ENCODE results near the gene TSFM. TPM values are rescaled to one million over a fixed set of nuclear protein-coding genes. Genes with fewer than 3 reads are reported as not detected.

The TSFM gene
- total and polyA plus RNA-seq, 2 of the 13 experiments (the other 11 are each of a cell fraction or from before 2014, with no cell fraction given) = 29.8 to 68.3 TPM

GRCh38 chr12:57813971-57814772 is 31.6 kb downstream of the TSFM start (continued):
- TF ChIP-seq HNF1A (IDR thresholded peaks at IDR 0.05; ENCODE audit: low read depth) = no peak
- TF ChIP-seq HNF1A (CRISPR knock-in tag; IDR thresholded peaks at IDR 0.05; ENCODE audit: borderline replicate concordance) = no peak
- no peak for TF ChIP-seq AHR (CRISPR knock-in tag; IDR thresholded peaks at IDR 0.05)
- no peak for TF ChIP-seq FIP1L1 (IDR thresholded peaks at IDR 0.05; ENCODE audit: borderline replicate concordance, insufficient read depth, low read depth, low read length)
- TF ChIP-seq CAMTA2 (CRISPR knock-in tag; IDR thresholded peaks at IDR 0.05; ENCODE audit: borderline replicate concordance) = no peak
- TF ChIP-seq PHF20 (CRISPR knock-in tag; IDR thresholded peaks at IDR 0.05) = no peak
- TF ChIP-seq SRSF1 (optimal IDR thresholded peaks at IDR 0.05; ENCODE audit: low read depth, low read length) = no peak
- TF ChIP-seq ELF1 (CRISPR knock-in tag; IDR thresholded peaks at IDR 0.05) = no peak
- no peak for TF ChIP-seq ZNF20 (CRISPR knock-in tag; IDR thresholded peaks at IDR 0.05)
- no peak for TF ChIP-seq HDAC6 (IDR thresholded peaks at IDR 0.05; ENCODE audit: low read depth, low read length)
- no peak for TF ChIP-seq ZSCAN29 (CRISPR knock-in tag; conservative IDR thresholded peaks at IDR 0.05)
- TF ChIP-seq RXRA (CRISPR knock-in tag; IDR thresholded peaks at IDR 0.05) = peak; percentile 30; the same call in 1 of the 2 replicates
- no peak for TF ChIP-seq NR0B2 (CRISPR knock-in tag; IDR thresholded peaks at IDR 0.05)
- TF ChIP-seq MXI1 (IDR thresholded peaks at IDR 0.05; ENCODE audit: borderline replicate concordance, low read depth, low read length) = no peak
- TF ChIP-seq, protein P1, sequence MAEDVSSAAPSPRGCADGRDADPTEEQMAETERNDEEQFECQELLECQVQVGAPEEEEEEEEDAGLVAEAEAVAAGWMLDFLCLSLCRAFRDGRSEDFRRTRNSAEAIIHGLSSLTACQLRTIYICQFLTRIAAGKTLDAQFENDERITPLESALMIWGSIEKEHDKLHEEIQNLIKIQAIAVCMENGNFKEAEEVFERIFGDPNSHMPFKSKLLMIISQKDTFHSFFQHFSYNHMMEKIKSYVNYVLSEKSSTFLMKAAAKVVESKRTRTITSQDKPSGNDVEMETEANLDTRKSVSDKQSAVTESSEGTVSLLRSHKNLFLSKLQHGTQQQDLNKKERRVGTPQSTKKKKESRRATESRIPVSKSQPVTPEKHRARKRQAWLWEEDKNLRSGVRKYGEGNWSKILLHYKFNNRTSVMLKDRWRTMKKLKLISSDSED (CRISPR knock-in tag; IDR thresholded peaks at IDR 0.05) = no peak
- no peak for TF ChIP-seq NPAS2 (CRISPR knock-in tag; IDR thresholded peaks at IDR 0.05; ENCODE audit: borderline replicate concordance)
- peak; percentile 69 for TF ChIP-seq POLR2G (IDR thresholded peaks at IDR 0.05; ENCODE audit: low read depth, low read length)
- TF ChIP-seq IRX3 (CRISPR knock-in tag; IDR thresholded peaks at IDR 0.05; ENCODE audit: borderline replicate concordance, low read depth) = no peak
- TF ChIP-seq HIVEP1 (CRISPR knock-in tag; IDR thresholded peaks at IDR 0.05) = no peak
- TF ChIP-seq ZGPAT (CRISPR knock-in tag; IDR thresholded peaks at IDR 0.05) = peak; percentile 64
- TF ChIP-seq, protein P2, sequence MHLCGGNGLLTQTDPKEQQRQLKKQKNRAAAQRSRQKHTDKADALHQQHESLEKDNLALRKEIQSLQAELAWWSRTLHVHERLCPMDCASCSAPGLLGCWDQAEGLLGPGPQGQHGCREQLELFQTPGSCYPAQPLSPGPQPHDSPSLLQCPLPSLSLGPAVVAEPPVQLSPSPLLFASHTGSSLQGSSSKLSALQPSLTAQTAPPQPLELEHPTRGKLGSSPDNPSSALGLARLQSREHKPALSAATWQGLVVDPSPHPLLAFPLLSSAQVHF (CRISPR knock-in tag; IDR thresholded peaks at IDR 0.05) = no peak
- no peak for TF ChIP-seq ZNF737 (CRISPR knock-in tag; IDR thresholded peaks at IDR 0.05; ENCODE audit: borderline replicate concordance)
